GM21367 (cell line): ENCODE data around the gene RFPL4A.

Experiments used
- ATAC-seq: cut with Tn5 transposase; IDR thresholded peaks from one replicate; pipeline ENCODE4 v1.9.1; 2021; ENCODE audit not compliant: unreplicated experiment

The RFPL4A gene

GRCh38 chr19:55802281-55802680, 43.4 kb downstream of the RFPL4A start:
- ATAC-seq, result no peak

- ATAC-seq, result no peak
Measured at GRCh38 chr19:55809381-55810058, 50.6 kb downstream of the RFPL4A start.

GRCh38 chr19:55811340-55811739, 52.4 kb downstream of the RFPL4A start:
- no peak for ATAC-seq

GRCh38 chr19:55812449-55812848, 53.6 kb downstream of the RFPL4A start:
- no peak for ATAC-seq
